Calu3 (cell line): ENCODE measurements around the gene PHC2. TPM values are rescaled to one million over a fixed set of nuclear protein-coding genes. Genes with fewer than 3 reads are reported as not detected.

ENCODE experiments used
- BruUV-seq: library from RNA; stranded (reverse); fragments of 400-500 nt; replicated peaks from 2 replicates; lab custom pipeline; 2021; lab: Mats Ljungman, UMichigan
- CTCF ChIA-PET: fragments of 300-600 bp; sonication (Branson Sonifier 250); formaldehyde crosslinking; loops from one replicate; lab custom pipeline; 2022; ENCODE audit warnings: antibody characterized with exemption; lab: Charles Lee
- DNase-seq: peaks from one replicate; pipeline ENCODE4 v3.0.0; 2022
- H3K27ac Mint-ChIP-seq: one replicate; pipeline ENCODE4 v1.8.0; 2022; ENCODE audit warnings: mixed read lengths; ENCODE audit not compliant: unreplicated experiment
- H3K27me3 Mint-ChIP-seq: one replicate; pipeline ENCODE4 v1.8.0; 2022; ENCODE audit warnings: mixed read lengths; ENCODE audit not compliant: unreplicated experiment
- H3K36me3 Mint-ChIP-seq: one replicate; pipeline ENCODE4 v1.8.0; 2022; ENCODE audit warnings: mild to moderate bottlenecking, moderate library complexity, mixed read lengths; ENCODE audit not compliant: insufficient read depth, unreplicated experiment
- H3K4me1 Mint-ChIP-seq: one replicate; pipeline ENCODE4 v1.8.0; 2022; ENCODE audit warnings: mild to moderate bottlenecking, low read depth, mixed read lengths; ENCODE audit not compliant: unreplicated experiment
- H3K4me3 Mint-ChIP-seq: one replicate; pipeline ENCODE4 v1.8.0; 2022; ENCODE audit warnings: mild to moderate bottlenecking, low read depth, moderate library complexity, mixed read lengths; ENCODE audit not compliant: unreplicated experiment
- H3K9me3 Mint-ChIP-seq: one replicate; pipeline ENCODE4 v1.8.0; 2022; ENCODE audit warnings: low read depth, mixed read lengths; ENCODE audit not compliant: unreplicated experiment
- intact Hi-C: fragments of 100-400 bp; cut with micrococcal nuclease; formaldehyde crosslinking; loops from one replicate; pipeline ENCODE4 v1.10.0; 2022; ENCODE audit not compliant: unreplicated experiment
- total RNA-seq: library from RNA; stranded (reverse); gene quantifications from 2 replicates; pipeline ENCODE4 v1.2.3, GENCODE V29; 2022
- TF ChIP-seq, protein P1 (sequence below): fragments of 200-600 bp; IDR thresholded peaks from one replicate; pipeline ENCODE4 v1.8.0; 2022; ENCODE audit warnings: antibody characterized with exemption; ENCODE audit not compliant: unreplicated experiment

PHC2 gene
- total RNA-seq, 1 experiment from 2014 or later, result 59.5 TPM

- intact Hi-C loops, result no loop called here
- DNase-seq, result no peak
- TF ChIP-seq, protein P1, sequence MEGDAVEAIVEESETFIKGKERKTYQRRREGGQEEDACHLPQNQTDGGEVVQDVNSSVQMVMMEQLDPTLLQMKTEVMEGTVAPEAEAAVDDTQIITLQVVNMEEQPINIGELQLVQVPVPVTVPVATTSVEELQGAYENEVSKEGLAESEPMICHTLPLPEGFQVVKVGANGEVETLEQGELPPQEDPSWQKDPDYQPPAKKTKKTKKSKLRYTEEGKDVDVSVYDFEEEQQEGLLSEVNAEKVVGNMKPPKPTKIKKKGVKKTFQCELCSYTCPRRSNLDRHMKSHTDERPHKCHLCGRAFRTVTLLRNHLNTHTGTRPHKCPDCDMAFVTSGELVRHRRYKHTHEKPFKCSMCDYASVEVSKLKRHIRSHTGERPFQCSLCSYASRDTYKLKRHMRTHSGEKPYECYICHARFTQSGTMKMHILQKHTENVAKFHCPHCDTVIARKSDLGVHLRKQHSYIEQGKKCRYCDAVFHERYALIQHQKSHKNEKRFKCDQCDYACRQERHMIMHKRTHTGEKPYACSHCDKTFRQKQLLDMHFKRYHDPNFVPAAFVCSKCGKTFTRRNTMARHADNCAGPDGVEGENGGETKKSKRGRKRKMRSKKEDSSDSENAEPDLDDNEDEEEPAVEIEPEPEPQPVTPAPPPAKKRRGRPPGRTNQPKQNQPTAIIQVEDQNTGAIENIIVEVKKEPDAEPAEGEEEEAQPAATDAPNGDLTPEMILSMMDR, result no peak
- no peaks in the 10 kb centered on the region for H3K27me3 Mint-ChIP-seq
- no peaks in the 10 kb centered on the region for H3K4me1 Mint-ChIP-seq
- no peaks in the 10 kb centered on the region for H3K9me3 Mint-ChIP-seq
- H3K4me3 Mint-ChIP-seq, result no peak overlapping the region
- H3K36me3 Mint-ChIP-seq, result no peaks in the 10 kb centered on the region
- H3K27ac Mint-ChIP-seq, result no peak overlapping the region
- CTCF ChIA-PET, result no interaction called here
- no TSS peak for BruUV-seq
These were observed 22.8 kb downstream of the PHC2 start for GRCh38 chr1:33408093-33408436.

DNA sequence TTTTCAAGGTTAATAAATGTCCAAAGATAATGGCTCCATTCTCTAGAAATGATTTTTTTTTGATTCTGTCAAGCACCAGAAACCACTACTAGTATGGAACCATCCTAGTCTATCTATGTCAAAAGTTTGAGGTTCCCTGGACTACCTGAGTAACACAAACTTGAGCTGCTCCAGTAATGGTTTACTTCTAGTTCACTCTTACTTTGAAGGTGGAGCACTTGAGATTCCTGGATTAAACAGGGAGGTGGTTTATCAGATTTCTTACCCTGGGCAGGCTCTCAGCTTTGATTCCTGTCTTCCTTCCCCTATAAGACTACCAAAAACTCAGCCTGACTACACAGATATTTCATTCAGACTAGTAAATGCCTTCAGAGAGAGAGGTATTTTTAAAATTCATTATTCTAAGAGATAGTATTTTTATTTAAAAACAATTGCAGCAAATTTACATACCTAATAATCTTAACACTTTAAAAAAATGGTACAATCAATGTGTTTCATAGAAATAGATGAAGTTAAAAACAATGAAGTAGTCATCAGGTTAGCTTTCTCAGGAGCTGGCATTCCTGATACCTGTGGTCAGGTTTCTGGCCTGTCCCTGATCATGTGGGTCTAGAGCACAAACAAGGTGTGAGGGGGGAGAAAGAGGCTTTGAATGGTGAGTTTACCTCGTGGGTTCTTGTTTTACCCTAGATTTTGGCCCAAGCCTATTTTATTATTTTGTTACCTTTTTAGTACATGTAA is 23.4 kb downstream of the PHC2 start:
- TF ChIP-seq, protein P1, result no peak
- Mint-ChIP-seq H3K4me3 (no peak overlapping the region), H3K4me1 (no peaks in the 10 kb centered on the region), H3K27ac (no peak overlapping the region), H3K27me3 (no peaks in the 10 kb centered on the region), H3K9me3 (no peaks in the 10 kb centered on the region), H3K36me3 (no peaks in the 10 kb centered on the region)
- BruUV-seq, result no TSS peak
- DNase-seq, result no peak
- CTCF ChIA-PET, result no interaction called here
- intact Hi-C loops, result no loop called here

- CTCF ChIA-PET, result no interaction called here
- no TSS peak for BruUV-seq
- H3K4me3 Mint-ChIP-seq, result no peak overlapping the region
These were observed 28.7 kb downstream of the PHC2 start for GRCh38 chr1:33402206-33402605.

GRCh38 chr1:33401471-33401870 is 29.4 kb downstream of the PHC2 start:
- DNase-seq, result no peak
- CTCF ChIA-PET, result no interaction called here
- Mint-ChIP-seq H3K9me3 (no peaks in the 10 kb centered on the region), H3K36me3 (no peaks in the 10 kb centered on the region), H3K4me3 (no peak overlapping the region), H3K27ac (no peak overlapping the region), H3K4me1 (no peaks in the 10 kb centered on the region), H3K27me3 (no peaks in the 10 kb centered on the region)
- BruUV-seq, result no TSS peak
- intact Hi-C loops, result no loop called here
- TF ChIP-seq, protein P1, result no peak

More at GRCh38 chr1:33402206-33402605, 28.7 kb downstream of the PHC2 start:
- intact Hi-C loops, result no loop called here
- Mint-ChIP-seq H3K27me3 (no peaks in the 10 kb centered on the region), H3K9me3 (no peaks in the 10 kb centered on the region), H3K4me1 (no peaks in the 10 kb centered on the region), H3K36me3 (no peaks in the 10 kb centered on the region), H3K27ac (no peak overlapping the region)
- TF ChIP-seq, protein P1, result no peak
- no peak for DNase-seq
